Suprapubic skin (tissue), 4 donors: ENCODE data around the gene PRPF38B. TPM values are rescaled to one million over a fixed set of nuclear protein-coding genes. Genes with fewer than 3 reads are reported as not detected.

Experiments
- DNase-seq, 2 donors: peaks; one replicate each; pipeline ENCODE4 v3.0.0-alpha.2; 2019; ENCODE audit warnings: low spot score in 2 of 2
- H3K27ac ChIP-seq: fragments of 200-600 bp; sonication (generic); one replicate; pipeline ENCODE4 v1.5.1; 2019
- H3K27me3 ChIP-seq: fragments of 200-600 bp; sonication (generic); one replicate; pipeline ENCODE4 v1.5.1; 2019
- H3K36me3 ChIP-seq: fragments of 200-600 bp; sonication (generic); one replicate; pipeline ENCODE4 v1.5.1; 2019
- H3K4me1 ChIP-seq: fragments of 200-600 bp; sonication (generic); one replicate; pipeline ENCODE4 v1.5.1; 2019
- H3K4me3 ChIP-seq: fragments of 200-600 bp; sonication (generic); one replicate; pipeline ENCODE4 v1.5.1; 2019; ENCODE audit warnings: mild to moderate bottlenecking
- H3K9me3 ChIP-seq: fragments of 200-600 bp; sonication (generic); one replicate; pipeline ENCODE4 v1.5.1; 2019
- EP300 ChIP-seq: sonication (generic); formaldehyde crosslinking; IDR thresholded peaks from one replicate; pipeline ENCODE4 v1.6.1; 2017; ENCODE audit warnings: antibody characterized with exemption
- POLR2A ChIP-seq, 2 donors: fragments of 450-650 bp; IDR thresholded peaks; one replicate each; pipeline ENCODE4 v1.6.1; 2017; ENCODE audit warnings: antibody characterized with exemption in 2 of 2, mild to moderate bottlenecking in 2 of 2, moderate library complexity in 2 of 2
- POLR2AphosphoS5 ChIP-seq, 3 donors: sonication (generic); formaldehyde crosslinking; IDR thresholded peaks; one replicate each; pipeline ENCODE4 v1.6.1; 2017; ENCODE audit warnings: antibody characterized with exemption in 3 of 3
- WGBS: methylation state at CpG from one replicate; pipeline ENCODE4 v1.1.5; 2018; 5-methylcytosine and 5-hydroxymethylcytosine counted together
- total RNA-seq, 4 donors: library from RNA; depleted of rRNA; stranded (reverse); fragments of >200 nt; gene quantifications; one replicate each; pipeline ENCODE4 v1.1.0, GENCODE V29; 2016
- TF ChIP-seq, protein P1 (sequence below), 2 donors: fragments of 200-600 bp in 1 of 2; fragments of 450-650 bp in 1 of 2; sonication (generic) in 1 of 2; IDR thresholded peaks; one replicate each; pipeline ENCODE4 v1.5.1; 2016 to 2019; ENCODE audit warnings: antibody characterized with exemption in 2 of 2, mild to moderate bottlenecking in 1 of 2, moderate library complexity in 1 of 2

PRPF38B gene
- total RNA-seq, 4 donors from 2014 or later = 17.5 to 58.4 (median 25.4) TPM

DNA sequence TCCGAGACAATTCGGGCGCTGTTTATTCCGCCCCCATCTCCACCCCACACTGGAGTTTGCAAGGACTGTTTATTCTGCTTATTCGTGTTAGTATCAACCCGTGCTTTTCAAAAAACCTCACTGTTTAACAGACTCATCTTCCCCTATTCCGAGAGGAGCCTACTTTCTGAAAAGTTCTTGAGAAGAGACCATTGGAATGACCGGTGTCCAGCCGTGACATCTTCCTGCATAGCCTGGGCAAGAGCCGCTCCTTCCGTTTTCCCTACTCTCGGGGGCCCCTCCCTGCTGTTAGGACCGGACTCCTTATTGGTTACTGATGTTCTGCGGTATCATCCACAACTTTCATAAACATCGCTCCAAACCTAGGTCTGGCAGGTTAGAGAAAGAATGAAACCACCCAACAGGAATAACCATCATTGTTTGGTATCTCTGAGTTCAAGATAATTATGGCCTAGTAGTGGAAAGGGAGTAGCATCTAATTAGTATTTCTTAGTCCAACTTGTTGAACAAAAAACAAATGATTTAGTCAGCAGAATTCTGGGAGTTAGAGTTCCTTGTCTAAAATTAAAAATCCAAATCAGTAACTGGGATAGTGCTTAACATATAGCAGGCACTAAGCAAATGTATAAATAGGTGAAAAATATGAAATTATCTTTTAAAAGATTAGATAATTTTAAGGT, 55.2 kb downstream of the PRPF38B start:
- peak overlapping the region; percentile 85 for H3K4me3 ChIP-seq
- H3K4me1 ChIP-seq = peaks cover 19% of the 10 kb centered on the region
- H3K27me3 ChIP-seq = no peaks in the 10 kb centered on the region
- TF ChIP-seq, protein P1, sequence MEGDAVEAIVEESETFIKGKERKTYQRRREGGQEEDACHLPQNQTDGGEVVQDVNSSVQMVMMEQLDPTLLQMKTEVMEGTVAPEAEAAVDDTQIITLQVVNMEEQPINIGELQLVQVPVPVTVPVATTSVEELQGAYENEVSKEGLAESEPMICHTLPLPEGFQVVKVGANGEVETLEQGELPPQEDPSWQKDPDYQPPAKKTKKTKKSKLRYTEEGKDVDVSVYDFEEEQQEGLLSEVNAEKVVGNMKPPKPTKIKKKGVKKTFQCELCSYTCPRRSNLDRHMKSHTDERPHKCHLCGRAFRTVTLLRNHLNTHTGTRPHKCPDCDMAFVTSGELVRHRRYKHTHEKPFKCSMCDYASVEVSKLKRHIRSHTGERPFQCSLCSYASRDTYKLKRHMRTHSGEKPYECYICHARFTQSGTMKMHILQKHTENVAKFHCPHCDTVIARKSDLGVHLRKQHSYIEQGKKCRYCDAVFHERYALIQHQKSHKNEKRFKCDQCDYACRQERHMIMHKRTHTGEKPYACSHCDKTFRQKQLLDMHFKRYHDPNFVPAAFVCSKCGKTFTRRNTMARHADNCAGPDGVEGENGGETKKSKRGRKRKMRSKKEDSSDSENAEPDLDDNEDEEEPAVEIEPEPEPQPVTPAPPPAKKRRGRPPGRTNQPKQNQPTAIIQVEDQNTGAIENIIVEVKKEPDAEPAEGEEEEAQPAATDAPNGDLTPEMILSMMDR (IDR thresholded peaks at IDR 0.05) = no peak
- TF ChIP-seq EP300 = no peak
- TF ChIP-seq POLR2A (IDR thresholded peaks at IDR 0.05) = peak in 1 of 2 donors; percentile 55
- peak in 1 of 3 donors; percentile 17 for TF ChIP-seq POLR2AphosphoS5 (IDR thresholded peaks at IDR 0.05)
- under 1% methylated on average over 15 of the region's 15 CpGs for WGBS
- peak; percentile 89 to 93 for DNase-seq
- no peaks in the 10 kb centered on the region for H3K9me3 ChIP-seq
- H3K36me3 ChIP-seq = no peaks in the 10 kb centered on the region
- peak overlapping the region; percentile 98 for H3K27ac ChIP-seq

- Histone ChIP-seq H3K27me3 (no peaks in the 10 kb centered on the region), H3K4me1 (peaks cover 19% of the 10 kb centered on the region), H3K9me3 (no peaks in the 10 kb centered on the region), H3K27ac (peak overlapping the region; percentile 98), H3K36me3 (peaks cover 2% of the 10 kb centered on the region), H3K4me3 (peak overlapping the region; percentile 85)
- TF ChIP-seq, protein P1 (IDR thresholded peaks at IDR 0.05) = no peak
- TF ChIP-seq POLR2AphosphoS5 (IDR thresholded peaks at IDR 0.05) (no peak), EP300 (no peak), POLR2A (IDR thresholded peaks at IDR 0.05) (no peak)
- 69% methylated on average over 3 of the region's 3 CpGs for WGBS
- no peak for DNase-seq
Observed at GRCh38 chr1:108747898-108748297, 55.8 kb downstream of the PRPF38B start.

GRCh38 chr1:108749081-108749480, 57.0 kb downstream of the PRPF38B start:
- TF ChIP-seq, protein P1 (IDR thresholded peaks at IDR 0.05) = no peak
- TF ChIP-seq EP300 (no peak), POLR2AphosphoS5 (IDR thresholded peaks at IDR 0.05) (no peak), POLR2A (IDR thresholded peaks at IDR 0.05) (no peak)
- 59% methylated on average over 4 of the region's 4 CpGs for WGBS
- H3K9me3 ChIP-seq = no peaks in the 10 kb centered on the region
- peaks cover 19% of the 10 kb centered on the region for H3K4me1 ChIP-seq
- DNase-seq = no peak
- peaks cover 8% of the 10 kb centered on the region for H3K36me3 ChIP-seq
- H3K4me3 ChIP-seq = no peak overlapping the region
- no peak overlapping the region for H3K27ac ChIP-seq
- H3K27me3 ChIP-seq = no peaks in the 10 kb centered on the region

GRCh38 chr1:108750476-108751181, 58.5 kb downstream of the PRPF38B start:
- Histone ChIP-seq H3K27me3 (no peaks in the 10 kb centered on the region), H3K27ac (no peak overlapping the region), H3K9me3 (no peaks in the 10 kb centered on the region), H3K4me1 (peaks cover 19% of the 10 kb centered on the region), H3K36me3 (peaks cover 19% of the 10 kb centered on the region), H3K4me3 (no peak overlapping the region)
- TF ChIP-seq, protein P1 (IDR thresholded peaks at IDR 0.05) = no peak
- no peak for TF ChIP-seq EP300
- no peak for TF ChIP-seq POLR2AphosphoS5 (IDR thresholded peaks at IDR 0.05)
- TF ChIP-seq POLR2A (IDR thresholded peaks at IDR 0.05) = no peak
- 74% methylated on average over 1 of the region's 1 CpG for WGBS
- no peak for DNase-seq

Other genes starting within 250 kb of the PRPF38B start
- gene NBPF6, start 242.0 kb upstream of the PRPF38B start, total RNA-seq = not detected
- 1 to 10 TPM; 5.8 to 6.8 (median 6.4) TPM for gene EEIG2, start 132.2 kb upstream of the PRPF38B start, total RNA-seq
- gene HENMT1, start 31.2 kb upstream of the PRPF38B start, total RNA-seq = 1 to 10 TPM; 1.8 to 4.6 (median 2.4) TPM
- gene FNDC7, start 20.6 kb downstream of the PRPF38B start, total RNA-seq = under 1 TPM in 1 of 4 donors, not detected in 3; 0.24 TPM
- gene STXBP3, start 54.4 kb downstream of the PRPF38B start, total RNA-seq = 100 to 1,000 TPM in 1 of 4 donors, 10 to 100 TPM in 3; 48.8 to 137 (median 66.3) TPM
- gene AKNAD1, start 164.8 kb downstream of the PRPF38B start, total RNA-seq = 1 to 10 TPM in 3 of 4 donors, not detected in 1; 2.2 to 6.5 (median 2.7) TPM
- 100 to 1,000 TPM in 3 of 4 donors, 10 to 100 TPM in 1; 97.4 to 174 (median 136) TPM for gene GPSM2, start 184.7 kb downstream of the PRPF38B start, total RNA-seq